GM18502 (cell line): ENCODE results near the gene ZFP90.
"Not testable (repeated sequence)": the region's sequence is repeated elsewhere in the genome, so short reads cannot be mapped to it uniquely, and the experiment has no call there.

Experiments used
- ATAC-seq: cut with Tn5 transposase; IDR thresholded peaks from one replicate; pipeline ENCODE4 v1.9.1; 2021; ENCODE audit warnings: mild to moderate bottlenecking; ENCODE audit not compliant: unreplicated experiment, poor library complexity

ZFP90 gene

DNA sequence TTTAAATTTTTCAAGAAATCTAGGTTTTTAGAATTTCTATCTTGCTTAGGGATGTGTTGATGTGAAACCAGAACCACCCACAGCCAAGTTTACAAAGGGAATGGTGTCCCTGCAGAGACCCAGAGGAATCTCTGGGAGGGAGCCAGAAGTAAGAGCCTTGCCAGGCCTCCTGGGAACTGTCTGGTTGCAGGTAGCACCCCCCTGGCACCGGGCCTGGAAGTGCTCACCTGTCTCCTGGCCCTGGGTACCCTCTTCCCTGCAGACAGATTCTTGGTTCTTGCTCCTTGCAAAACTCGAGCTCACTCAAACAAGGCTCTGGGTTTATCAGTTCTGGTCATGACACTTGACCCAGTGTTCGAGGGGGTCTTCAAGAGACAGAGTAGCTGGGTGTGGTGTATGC lies 24.6 kb upstream of the ZFP90 start:
- ATAC-seq = no peak

DNA sequence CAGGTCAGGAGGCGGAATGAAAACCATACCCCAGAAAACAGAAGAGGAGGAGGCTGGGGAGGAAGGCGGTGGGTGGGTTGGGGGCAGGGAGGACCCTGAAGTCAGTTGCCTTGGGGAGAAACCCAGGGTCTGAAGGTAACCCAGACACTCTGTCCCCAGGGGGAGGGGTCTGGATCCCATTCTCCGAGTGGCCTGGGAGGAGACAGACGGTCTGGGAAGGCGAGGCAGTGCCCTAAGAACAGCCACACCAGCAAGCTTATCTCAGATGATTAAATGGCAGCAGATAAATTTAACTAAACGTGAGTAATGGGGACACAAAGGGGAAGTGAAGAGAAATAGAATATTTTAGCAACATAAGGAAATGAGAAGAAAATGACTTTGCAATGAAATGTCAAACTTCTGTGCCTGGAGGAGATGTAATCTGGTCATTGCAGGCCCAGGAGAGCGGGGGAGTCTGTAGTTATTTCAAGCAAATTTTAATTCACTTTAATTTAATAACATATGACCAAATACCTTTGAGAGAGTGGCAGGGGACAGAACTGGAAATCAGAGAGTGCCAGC lies 21.4 kb upstream of the ZFP90 start:
- no peak for ATAC-seq

DNA sequence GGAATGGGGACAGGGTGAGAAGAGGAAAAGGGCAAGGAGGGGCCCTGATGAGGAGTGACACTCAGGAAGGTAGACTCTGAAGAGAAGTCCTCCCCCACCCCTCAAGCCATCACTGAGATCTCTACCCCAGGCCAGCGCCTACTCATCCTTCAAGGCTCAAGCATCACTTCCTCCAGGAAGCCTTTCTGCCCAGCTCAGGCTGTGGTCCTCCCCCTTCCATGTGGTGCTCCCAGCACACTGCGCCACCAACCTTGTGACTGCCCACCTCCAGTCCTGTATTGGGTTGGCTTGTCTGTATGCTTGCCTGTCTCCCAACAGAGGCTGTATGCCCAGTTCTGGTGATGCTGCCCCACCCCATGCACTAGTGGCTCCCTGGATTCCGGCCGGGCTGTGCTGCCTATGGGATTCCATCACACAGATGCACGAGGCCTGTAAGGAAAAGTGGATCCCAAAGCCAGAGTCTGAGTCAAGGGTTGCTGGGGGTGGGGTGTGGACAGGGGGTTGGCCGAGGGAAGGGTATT lies 19.8 kb upstream of the ZFP90 start:
- ATAC-seq = no peak

DNA sequence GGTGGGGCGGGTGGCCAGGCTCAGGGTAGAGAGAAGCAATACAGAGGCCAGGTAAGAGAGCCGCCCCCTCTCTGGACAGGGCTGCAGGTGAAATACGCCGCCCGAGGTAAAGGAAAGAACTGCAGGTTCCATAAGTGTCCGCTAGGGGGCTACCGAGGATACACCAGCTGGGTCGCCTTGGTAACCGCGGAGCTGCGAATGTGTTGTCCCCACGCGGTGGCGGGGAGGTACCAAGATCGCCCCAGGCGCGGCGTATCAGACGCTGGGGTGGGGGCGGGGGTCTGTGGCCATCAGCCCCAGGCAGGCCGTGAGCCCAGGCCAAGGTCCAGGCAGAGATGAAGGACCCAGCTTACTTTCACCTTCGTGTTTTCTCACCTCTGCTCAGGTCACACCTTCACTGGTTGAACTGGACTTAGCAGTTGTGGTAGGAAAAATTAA lies 18.4 kb upstream of the ZFP90 start:
- peak; percentile 81 for ATAC-seq

DNA sequence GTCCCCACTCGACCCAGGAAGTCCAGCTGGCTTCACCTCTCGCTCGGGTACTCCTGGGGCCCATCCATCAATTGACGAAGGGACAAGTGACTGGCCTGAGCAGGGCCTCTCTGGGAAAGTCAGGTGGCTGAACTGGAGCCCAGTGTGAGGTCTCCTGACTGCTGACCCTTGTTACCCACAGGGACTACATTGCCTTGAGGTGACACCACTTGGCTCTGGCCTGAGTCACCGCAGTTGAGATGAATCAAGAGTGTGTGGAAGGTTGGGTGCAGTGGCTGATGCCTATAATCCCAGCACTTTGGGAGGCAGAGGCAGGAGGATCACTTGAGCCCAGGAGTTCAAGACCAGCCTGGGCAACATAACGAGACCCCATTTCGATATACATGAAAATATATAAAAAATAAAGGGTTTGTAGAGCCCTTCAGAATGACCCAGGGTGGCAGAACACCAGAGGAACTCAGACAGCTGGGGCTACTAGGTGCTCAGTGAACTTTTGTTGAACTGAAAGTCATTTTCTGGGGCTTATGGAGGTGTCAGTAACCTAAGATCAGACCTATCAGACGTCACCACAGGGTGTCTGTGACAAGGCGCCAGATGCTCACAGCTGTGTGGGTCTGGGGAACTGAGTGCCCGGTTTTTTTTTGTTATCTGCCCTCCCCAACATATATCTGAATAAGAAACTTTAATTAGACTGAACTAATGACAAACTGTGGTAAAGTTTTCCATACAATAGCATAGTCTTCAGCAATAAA lies 14.8 kb upstream of the ZFP90 start:
- ATAC-seq = no peak

DNA sequence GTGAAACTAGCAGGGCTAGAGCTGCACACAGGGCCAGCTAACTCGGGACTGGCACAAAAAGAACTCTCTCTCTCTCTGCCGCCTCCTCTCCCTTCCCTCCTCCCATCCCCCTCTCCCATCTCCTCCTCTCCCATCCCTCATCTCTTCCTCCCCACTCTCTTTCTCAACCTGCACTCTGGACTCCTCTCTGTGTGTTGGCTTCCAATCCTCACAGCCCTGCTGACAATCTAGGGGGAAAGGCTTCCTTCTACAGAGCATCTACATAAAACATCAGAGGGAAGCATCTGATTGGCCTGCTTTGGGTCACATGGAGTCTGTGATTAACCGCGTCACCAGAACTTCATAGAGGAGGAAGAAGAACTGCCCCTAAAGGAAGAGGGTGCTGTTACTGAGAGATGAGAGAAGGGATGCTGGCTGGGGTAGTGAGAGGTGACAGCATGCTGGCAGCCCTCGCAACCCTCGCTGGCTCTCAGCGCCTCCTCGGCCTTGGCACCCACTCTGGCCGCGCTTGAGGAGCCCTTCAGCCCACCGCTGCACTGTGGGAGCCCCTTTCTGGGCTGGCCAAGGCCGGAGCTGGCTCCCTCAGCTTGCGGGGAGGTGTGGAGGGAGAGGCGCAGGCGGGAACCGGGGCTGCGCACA lies 12.8 kb upstream of the ZFP90 start:
- ATAC-seq = no peak

DNA sequence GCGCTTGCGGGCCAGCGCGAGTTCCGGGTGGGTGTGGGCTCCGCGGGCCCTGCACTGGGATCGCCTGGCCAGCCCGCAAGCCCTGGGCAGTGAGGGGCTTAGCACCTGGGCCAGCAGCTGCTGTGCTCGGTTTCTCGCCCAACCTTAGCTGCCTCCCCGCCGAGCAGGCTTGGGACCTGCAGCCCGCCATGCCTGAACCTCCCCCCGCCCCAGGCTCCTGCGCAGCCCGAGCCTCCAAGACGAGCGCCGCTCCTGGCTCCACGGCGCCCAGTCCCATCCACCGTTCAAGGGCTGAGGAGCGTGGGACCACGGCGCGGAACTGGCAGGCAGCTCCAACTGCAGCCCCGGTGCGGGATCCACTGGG lies 12.3 kb upstream of the ZFP90 start:
- no peak for ATAC-seq

DNA sequence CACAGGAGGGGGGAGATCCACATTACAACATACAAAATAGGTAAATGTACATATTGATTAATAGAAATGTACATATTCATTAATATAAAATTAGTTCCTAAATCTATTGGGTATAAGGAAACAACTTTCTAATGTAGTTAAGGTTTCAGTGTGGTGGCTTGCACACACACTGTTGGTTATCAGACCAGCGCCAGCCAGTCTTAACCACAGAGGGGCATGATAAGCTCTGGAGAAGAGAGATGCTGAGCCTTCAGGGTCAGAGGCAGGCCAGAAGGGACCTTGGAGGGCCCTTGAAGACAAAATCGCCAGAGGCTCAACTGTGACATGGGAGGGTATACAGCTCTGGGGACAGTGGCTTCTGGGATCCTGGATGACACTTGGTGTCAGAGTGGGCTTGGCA lies 10.9 kb upstream of the ZFP90 start:
- ATAC-seq = no peak

DNA sequence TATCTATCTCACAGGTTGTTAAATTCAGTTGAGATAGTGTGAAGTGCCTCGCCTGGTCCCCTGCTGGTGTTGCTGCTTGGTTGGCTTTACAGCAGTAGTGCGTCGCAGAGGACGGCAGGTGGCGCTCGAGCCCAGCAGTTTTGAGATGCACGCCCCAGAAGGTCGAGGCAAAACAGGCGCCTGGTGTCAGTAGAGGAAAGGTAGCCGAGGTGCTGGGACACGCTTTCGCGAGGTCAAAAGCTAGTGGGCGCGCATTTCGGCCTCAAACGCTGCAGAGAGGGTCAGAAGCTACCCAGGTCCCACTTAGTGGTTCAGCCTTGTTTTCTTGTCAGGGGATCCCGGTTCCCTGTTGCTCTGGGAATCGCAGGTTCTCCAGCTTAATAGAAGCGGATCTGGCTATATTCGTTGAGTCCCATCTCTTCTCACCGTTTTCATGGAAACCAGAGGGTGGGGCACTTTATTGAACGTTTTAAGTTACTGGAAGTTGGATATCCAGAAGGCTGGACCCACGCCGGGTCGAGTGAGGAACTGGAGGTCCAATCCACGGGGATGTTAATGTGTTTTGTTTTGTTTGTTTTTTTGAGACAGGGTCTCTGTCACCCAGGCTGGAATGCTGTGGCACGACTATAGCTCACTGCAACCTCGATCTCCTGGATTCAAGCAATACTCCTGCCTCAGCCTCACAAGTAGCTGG lies 10.3 kb upstream of the ZFP90 start:
- ATAC-seq = peak; percentile 75

DNA sequence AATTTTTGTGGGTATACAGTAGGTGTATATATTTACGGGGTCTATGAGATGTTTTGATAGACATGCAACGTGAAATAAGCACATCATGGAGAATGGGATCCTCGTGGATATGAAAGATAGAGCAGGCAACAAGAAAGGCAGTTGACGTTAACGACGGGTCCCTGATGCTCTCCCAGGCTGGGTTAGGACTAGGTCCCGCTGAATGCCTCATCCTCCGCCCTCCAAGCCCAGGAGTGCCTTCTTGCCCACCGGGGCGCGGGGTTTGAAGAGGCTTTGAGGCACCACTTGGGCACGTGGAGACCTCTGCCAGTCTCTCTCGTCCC lies 9.5 kb upstream of the ZFP90 start:
- peak; percentile 8 for ATAC-seq

DNA sequence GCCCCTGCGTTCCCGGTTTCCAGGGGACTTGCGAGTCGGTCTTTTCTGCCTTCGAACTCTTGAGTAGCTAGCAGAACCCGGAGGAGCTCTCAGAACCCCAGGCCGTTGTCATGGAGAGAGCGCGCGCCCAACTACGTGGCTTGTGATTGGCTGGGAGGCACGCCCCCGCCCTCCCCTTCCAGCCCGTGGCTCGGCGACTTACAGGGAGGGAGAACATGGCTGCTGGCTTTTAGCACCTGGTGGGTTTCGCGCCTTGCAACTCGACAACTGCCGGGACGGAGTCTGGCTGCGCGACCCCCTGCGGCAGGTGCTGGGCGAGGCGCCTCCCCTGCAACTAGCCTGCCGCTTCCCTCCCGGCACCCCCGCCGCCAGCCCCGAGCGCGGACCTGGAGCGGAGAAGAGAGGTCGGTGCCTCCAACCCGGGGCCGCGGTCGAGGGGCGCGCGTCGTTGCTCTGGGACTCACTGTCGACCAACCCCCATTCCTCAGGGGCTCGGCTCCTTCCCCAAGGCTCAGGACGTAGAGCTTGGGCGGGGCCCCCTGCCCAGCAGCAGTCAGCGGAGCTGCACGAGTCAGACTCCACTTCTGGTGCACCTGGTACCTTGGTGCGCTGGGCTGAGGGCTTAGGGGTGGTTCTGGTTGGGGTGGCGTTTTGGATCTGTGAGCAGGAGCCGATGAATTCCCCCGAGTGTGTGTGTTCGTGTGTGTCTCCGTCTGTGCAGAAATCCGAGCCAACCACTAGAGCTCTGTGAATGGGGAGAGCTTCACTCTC lies 9.0 kb upstream of the ZFP90 start:
- ATAC-seq = peak; percentile 82

DNA sequence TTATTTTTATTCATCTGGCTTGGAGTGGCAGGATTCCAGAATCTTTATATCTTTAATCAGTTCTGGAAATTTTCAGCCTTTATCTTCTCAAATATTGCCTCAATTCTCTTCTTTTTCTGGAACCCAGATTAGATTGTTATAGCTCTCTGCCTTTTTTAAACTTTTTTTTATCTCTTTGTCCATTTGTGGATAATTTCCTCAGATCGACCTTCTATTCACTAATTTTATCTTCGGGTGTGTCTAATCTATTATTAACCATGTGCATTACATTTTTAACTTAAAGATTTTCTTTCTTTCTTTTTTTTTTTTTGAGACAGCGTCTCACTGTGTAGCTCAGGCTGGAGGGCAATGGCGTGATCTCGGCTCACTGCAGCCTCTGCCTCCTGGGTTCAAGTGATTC lies 5.2 kb upstream of the ZFP90 start:
- ATAC-seq = no peak

DNA sequence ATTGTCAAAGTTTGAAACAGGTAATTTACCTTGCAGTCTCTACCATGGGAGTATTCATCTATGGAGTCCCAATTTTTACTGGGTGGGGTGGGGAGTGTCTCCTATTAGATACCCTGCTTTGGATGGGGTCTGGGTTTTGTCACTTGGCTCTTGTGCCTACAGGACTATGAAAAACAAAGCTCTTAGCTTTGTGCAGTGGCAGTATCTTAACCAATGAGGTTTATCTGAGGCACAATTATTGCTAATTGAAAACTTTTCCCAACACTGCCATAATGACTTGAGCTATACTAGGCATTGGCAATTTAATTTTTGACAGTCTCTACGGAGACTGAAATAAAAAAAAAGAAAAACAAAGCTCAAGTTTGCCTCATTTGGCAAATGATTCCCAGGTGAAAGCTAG lies 3.8 kb upstream of the ZFP90 start:
- ATAC-seq = no peak

DNA sequence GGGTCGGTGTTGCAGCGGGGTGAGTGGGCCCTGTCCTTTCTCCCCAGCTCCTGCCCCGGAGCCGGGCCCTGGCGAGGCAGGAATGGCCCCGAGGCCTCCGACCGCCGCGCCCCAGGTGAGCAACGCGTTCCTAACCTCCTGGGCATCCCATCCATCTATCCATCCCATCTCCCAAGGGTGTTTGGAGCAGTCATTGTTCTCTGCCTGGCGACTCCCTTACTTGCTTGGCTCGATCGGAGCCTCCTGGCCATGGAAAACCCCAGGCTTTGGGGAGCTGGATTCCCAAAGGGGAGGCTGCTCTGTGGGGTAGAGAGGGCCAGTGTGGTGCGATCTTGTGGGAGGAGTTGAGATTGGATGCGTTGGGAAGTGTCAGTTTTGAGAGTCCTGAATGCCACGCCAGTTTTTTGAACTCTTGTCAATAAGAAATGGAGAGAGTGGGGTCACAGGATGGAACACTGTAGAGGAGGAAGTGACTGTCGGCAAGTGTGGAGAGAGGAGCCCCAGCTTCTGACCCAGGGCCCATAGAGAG lies 684 bp downstream of the ZFP90 start:
- peak; percentile 23 for ATAC-seq

DNA sequence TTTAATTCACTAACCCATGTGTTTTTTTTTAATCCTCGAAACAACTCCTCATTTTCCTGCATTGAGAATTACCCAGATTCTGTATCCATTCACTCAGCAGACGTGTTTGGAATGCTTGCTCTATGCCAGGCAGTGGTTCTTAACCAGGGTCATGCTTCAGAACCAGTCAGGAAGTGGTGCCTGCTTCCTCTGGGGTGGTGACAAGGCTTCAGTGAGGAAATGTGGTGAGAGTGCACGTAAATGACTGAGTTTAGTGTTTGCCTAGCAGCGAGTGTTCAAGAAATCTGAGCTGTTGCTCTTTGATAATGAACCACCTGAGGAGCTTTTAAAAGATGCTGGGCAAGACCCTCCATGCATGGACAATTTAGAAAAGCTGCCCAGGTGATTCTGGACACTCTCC lies 9.9 kb downstream of the ZFP90 start:
- no peak for ATAC-seq

DNA sequence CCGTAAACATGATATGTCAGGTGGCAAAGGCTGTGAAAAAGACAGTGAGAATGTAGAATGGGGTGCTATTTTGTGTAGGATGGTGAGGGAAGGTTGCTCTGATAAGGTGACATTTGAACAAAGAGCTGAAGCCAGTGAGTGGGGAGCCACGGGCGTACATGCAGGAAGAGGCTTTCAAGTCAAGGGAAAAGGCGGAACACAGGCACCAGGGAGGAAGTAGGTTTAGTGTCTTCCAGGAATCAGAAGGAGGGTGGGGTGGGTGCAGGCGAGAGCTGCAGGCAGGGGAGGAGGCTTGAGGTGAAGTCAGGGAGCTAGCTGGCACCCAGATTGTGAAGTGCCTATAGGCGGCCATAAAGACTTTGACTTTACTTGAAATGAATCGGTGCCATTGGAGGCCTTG lies 14.1 kb downstream of the ZFP90 start:
- no peak for ATAC-seq

DNA sequence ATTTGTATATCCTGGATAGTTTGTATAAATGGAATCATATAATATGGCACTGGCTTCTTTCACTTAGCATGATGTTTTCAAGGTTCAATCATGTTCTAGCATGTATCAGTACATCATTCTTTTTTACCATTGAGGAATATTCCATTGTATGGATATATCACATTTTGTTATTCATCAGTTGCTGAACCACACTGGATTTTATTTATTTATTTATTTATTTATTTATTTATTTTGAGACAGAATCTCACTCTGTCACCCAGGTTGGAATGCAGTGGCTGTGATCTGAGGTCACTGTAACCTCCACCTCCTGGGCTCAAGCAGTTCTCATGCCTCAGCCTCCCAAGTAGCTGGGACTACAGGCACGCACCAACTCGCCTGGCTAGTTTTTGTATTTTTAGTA lies 21.2 kb downstream of the ZFP90 start:
- not testable (repeated sequence) for ATAC-seq

DNA sequence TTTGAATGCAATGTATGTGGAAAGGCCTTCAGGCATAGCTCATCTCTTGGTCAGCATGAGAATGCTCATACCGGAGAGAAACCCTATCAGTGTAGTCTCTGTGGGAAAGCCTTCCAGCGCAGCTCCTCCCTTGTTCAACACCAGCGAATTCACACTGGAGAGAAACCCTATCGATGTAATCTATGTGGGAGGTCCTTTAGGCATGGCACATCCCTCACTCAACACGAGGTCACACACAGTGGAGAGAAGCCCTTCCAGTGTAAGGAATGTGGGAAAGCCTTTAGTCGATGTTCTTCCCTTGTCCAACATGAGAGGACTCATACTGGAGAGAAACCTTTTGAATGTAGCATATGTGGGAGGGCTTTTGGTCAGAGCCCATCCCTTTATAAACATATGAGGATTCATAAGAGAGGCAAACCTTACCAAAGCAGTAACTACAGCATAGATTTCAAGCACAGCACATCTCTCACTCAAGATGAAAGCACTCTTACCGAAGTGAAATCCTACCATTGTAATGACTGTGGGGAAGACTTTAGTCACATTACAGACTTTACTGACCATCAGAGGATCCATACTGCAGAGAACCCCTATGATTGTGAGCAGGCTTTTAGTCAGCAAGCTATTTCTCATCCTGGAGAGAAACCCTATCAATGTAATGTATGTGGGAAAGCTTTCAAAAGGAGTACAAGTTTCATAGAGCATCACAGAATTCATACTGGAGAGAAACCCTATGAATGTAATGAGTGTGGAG lies 24.7 kb downstream of the ZFP90 start:
- ATAC-seq = no peak

DNA sequence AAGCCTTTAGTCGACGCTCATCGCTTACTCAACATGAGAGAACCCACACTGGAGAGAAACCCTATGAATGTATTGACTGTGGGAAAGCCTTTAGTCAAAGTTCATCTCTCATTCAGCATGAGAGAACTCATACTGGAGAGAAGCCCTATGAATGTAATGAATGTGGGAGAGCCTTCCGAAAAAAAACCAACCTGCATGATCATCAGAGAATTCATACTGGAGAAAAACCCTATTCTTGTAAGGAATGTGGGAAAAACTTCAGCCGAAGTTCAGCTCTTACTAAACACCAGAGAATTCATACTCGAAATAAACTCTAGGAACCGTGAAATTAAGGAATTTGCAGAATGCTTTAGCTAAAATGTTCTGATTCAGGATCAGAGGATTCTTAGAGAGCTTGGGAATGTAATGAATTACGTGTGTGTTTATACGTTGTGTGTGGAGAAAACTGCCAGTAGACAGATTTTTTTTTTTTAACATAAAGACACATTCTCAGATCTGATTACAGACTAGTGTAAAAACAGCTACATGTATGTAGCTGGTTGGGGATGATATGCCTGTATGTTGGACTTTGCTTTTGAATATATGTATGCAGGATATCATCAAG lies 25.4 kb downstream of the ZFP90 start:
- no peak for ATAC-seq
